Uterus (tissue), 2 donors: ENCODE data around the gene SPINK14.

Experiments
- POLR2A ChIP-seq, 2 donors: fragments of 450-650 bp; IDR thresholded peaks; one replicate each; pipeline ENCODE4 v1.6.1; 2016; ENCODE audit warnings: antibody characterized with exemption in 2 of 2, mild to moderate bottlenecking in 1 of 2, moderate library complexity in 1 of 2
- TF ChIP-seq, protein P1 (sequence below), 4 experiments: fragments of 200-600 bp in 2 of 4; fragments of 450-650 bp in 2 of 4; sonication (generic) in 2 of 4; IDR thresholded peaks; one replicate each; pipeline ENCODE4 v1.5.1; 2016 to 2019; ENCODE audit warnings: antibody characterized with exemption in 4 of 4, mild to moderate bottlenecking in 2 of 4, moderate library complexity in 1 of 4

DNA sequence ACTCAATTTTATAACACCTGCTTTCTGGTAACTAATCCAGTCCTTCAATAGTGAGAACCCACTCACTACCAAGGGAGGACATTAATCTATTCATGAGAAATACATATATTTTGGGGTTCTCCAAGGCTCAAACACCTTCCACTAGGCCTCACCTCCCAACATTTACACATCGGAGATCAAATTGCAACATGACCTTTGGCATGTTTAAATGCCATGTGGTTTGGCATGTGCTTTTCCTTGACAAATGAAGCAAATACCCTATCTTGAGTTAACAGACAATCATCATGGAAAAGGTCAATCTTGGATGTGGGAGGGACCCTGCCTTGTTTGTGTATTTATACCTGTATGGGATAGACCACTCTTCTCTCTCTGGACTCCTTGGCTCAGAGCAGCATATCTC lies 21.9 kb upstream of the SPINK14 start:
- TF ChIP-seq, protein P1, sequence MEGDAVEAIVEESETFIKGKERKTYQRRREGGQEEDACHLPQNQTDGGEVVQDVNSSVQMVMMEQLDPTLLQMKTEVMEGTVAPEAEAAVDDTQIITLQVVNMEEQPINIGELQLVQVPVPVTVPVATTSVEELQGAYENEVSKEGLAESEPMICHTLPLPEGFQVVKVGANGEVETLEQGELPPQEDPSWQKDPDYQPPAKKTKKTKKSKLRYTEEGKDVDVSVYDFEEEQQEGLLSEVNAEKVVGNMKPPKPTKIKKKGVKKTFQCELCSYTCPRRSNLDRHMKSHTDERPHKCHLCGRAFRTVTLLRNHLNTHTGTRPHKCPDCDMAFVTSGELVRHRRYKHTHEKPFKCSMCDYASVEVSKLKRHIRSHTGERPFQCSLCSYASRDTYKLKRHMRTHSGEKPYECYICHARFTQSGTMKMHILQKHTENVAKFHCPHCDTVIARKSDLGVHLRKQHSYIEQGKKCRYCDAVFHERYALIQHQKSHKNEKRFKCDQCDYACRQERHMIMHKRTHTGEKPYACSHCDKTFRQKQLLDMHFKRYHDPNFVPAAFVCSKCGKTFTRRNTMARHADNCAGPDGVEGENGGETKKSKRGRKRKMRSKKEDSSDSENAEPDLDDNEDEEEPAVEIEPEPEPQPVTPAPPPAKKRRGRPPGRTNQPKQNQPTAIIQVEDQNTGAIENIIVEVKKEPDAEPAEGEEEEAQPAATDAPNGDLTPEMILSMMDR (IDR thresholded peaks at IDR 0.05) = no peak
- TF ChIP-seq POLR2A (IDR thresholded peaks at IDR 0.05) = no peak
